HCT116 (cell line): ENCODE measurements around the gene TMEM252. TPM values are rescaled to one million over a fixed set of nuclear protein-coding genes. Genes with fewer than 3 reads are reported as not detected.

ENCODE experiments used
- ATAC-seq: fragments of 200-7000 bp; cut with Tn5 transposase; 2 replicates; pipeline ENCODE4 v1.9.1; 2020; ENCODE audit warnings: mild to moderate bottlenecking, moderate library complexity
- BruUV-seq: library from RNA; stranded (reverse); fragments of 400-500 nt; replicated peaks from 2 replicates; lab custom pipeline; 2021; lab: Mats Ljungman, UMichigan
- CTCF ChIA-PET: fragments of 300-600 bp; sonication (Branson Sonifier 250); formaldehyde crosslinking; loops from one replicate; lab custom pipeline; 2021; ENCODE audit warnings: antibody characterized with exemption; lab: Charles Lee
- POLR2A ChIA-PET: fragments of 300-600, 350-600 bp; sonication (Branson Sonifier 250); formaldehyde crosslinking; loops from one replicate; lab custom pipeline; 2021; ENCODE audit warnings: antibody characterized with exemption; lab: Charles Lee
- RAD21 ChIA-PET, 2 experiments: fragments of 300-600 bp; sonication (Branson Sonifier 250); formaldehyde crosslinking; loops; one replicate each; lab custom pipeline; 2023; ENCODE audit warnings: low total read pairs in 2 of 2; ENCODE audit not compliant: uncharacterized antibody in 2 of 2, unreplicated experiment in 2 of 2, low non-redundant PET in 1 of 2; lab: Charles Lee
- DNase-seq: peaks from one replicate; pipeline ENCODE4 v3.0.0-alpha.2; 2010; ENCODE audit warnings: low read depth, low spot score
- H2AFZ ChIP-seq: fragments of 200-600 bp; shearing (Covaris generic), sonication (generic); 2 replicates; pipeline ENCODE4 v1.6.1; 2017; ENCODE audit warnings: low read depth, mixed run types, mixed read lengths, antibody characterized with exemption, low read length; ENCODE audit not compliant: poor library complexity, severe bottlenecking
- H3K27ac ChIP-seq: 2 replicates; pipeline ENCODE4 v1.5.1; 2012; ENCODE audit warnings: low read depth, low read length
- H3K27me3 ChIP-seq: fragments of 200-600 bp; sonication (generic); 2 replicates; pipeline ENCODE4 v1.6.1; 2016; ENCODE audit warnings: mixed run types, low read length, mixed read lengths; ENCODE audit not compliant: insufficient read depth
- H3K36me3 ChIP-seq, 2 experiments: fragments of 200-500 bp in 1 of 2; fragments of 200-600 bp in 1 of 2; sonication (Bioruptor generic) in 1 of 2; sonication (generic) in 1 of 2; 2 replicates each; pipeline versions ENCODE4 v1.5.1 to v1.6.1; 2014 to 2016; ENCODE audit warnings: low read length in 2 of 2, inconsistent platforms in 1 of 2, mixed read lengths in 1 of 2, mixed run types in 1 of 2; ENCODE audit not compliant: insufficient read depth in 2 of 2, control insufficient read depth in 1 of 2
- H3K4me1 ChIP-seq, 2 experiments: fragments of 200-600 bp in 1 of 2; sonication (generic) in 1 of 2; 2 replicates each; pipeline versions ENCODE4 v1.5.1 to v1.6.1; 2012 to 2017; ENCODE audit warnings: low read length in 2 of 2, inconsistent platforms in 1 of 2, mild to moderate bottlenecking in 1 of 2, mixed read lengths in 1 of 2, mixed run types in 1 of 2, moderate library complexity in 1 of 2; ENCODE audit not compliant: insufficient read depth in 2 of 2, control insufficient read depth in 1 of 2
- H3K4me2 ChIP-seq: fragments of 200-600 bp; sonication (generic); 2 replicates; pipeline ENCODE4 v1.6.1; 2017; ENCODE audit warnings: mixed run types, low read length, mixed read lengths
- H3K4me3 ChIP-seq, 2 experiments: fragments of 200-600 bp in 1 of 2; sonication (generic) in 1 of 2; replicated peaks in 1 of 2; 2 replicates each; pipeline ENCODE4 v1.5.1; 2011 to 2016; ENCODE audit warnings: low read length in 2 of 2, control low read depth in 1 of 2, low read depth in 1 of 2, mild to moderate bottlenecking in 1 of 2, mixed read lengths in 1 of 2, mixed run types in 1 of 2
- H3K79me2 ChIP-seq: fragments of 200-600 bp; sonication (generic); 2 replicates; pipeline ENCODE4 v1.6.1; 2017; ENCODE audit warnings: mild to moderate bottlenecking, mixed run types, low read length, moderate library complexity, mixed read lengths; ENCODE audit not compliant: insufficient read depth
- H3K9ac ChIP-seq: fragments of 200-600 bp; sonication (generic); 2 replicates; pipeline ENCODE4 v1.6.1; 2016; ENCODE audit warnings: low read length, mixed read lengths
- H3K9me2 ChIP-seq: fragments of 200-600 bp; sonication (generic), shearing (Covaris generic); 2 replicates; pipeline ENCODE4 v1.6.1; 2017; ENCODE audit warnings: mixed run types, mild to moderate bottlenecking, moderate library complexity; ENCODE audit not compliant: insufficient read depth
- H3K9me3 ChIP-seq, 2 experiments: fragments of 200-500 bp in 1 of 2; fragments of 200-600 bp in 1 of 2; sonication (Bioruptor generic) in 1 of 2; sonication (generic) in 1 of 2; 2 replicates each; pipeline ENCODE4 v1.6.1; 2014 to 2017; ENCODE audit warnings: low read length in 2 of 2, mixed read lengths in 2 of 2, inconsistent platforms in 1 of 2, low read depth in 1 of 2, mild to moderate bottlenecking in 1 of 2, mixed run types in 1 of 2, moderate library complexity in 1 of 2; ENCODE audit not compliant: control insufficient read depth in 1 of 2, insufficient read depth in 1 of 2
- H4K20me1 ChIP-seq: fragments of 200-600 bp; sonication (generic), shearing (Covaris generic); 2 replicates; pipeline ENCODE4 v1.6.1; 2017; ENCODE audit warnings: mixed run types, mild to moderate bottlenecking, moderate library complexity; ENCODE audit not compliant: insufficient read depth
- ATF3 ChIP-seq: IDR thresholded peaks from 2 replicates; pipeline ENCODE4 v1.6.1; 2012
- CTCF ChIP-seq, 3 experiments: fragments of 200-600 bp in 1 of 3; sonication (generic) in 1 of 3; IDR thresholded peaks in 2 of 3; conservative IDR thresholded peaks in 1 of 3; 2 replicates each; pipeline ENCODE4 v1.5.1; 2012 to 2017; ENCODE audit warnings: low read depth in 2 of 3, low read length in 2 of 3, antibody characterized with exemption in 1 of 3, borderline replicate concordance in 1 of 3, control low read depth in 1 of 3, mild to moderate bottlenecking in 1 of 3, mixed read lengths in 1 of 3, mixed run types in 1 of 3, moderate library complexity in 1 of 3; ENCODE audit not compliant: insufficient read depth in 1 of 3
- ELF1 ChIP-seq: IDR thresholded peaks from 2 replicates; pipeline ENCODE4 v1.6.1; 2012; ENCODE audit warnings: low read depth, borderline replicate concordance
- FOSL1 ChIP-seq: IDR thresholded peaks from 2 replicates; pipeline ENCODE4 v1.6.1; 2012; ENCODE audit warnings: low read depth
- RAD21 ChIP-seq: IDR thresholded peaks from 2 replicates; pipeline ENCODE4 v1.6.1; 2012; ENCODE audit warnings: low read depth, mild to moderate bottlenecking
- REST ChIP-seq: IDR thresholded peaks from 2 replicates; pipeline ENCODE4 v1.6.1; 2012; ENCODE audit warnings: low read depth
- SIN3A ChIP-seq: IDR thresholded peaks from 2 replicates; pipeline ENCODE4 v1.6.1; 2012; ENCODE audit warnings: low read depth
- SRF ChIP-seq: IDR thresholded peaks from 2 replicates; pipeline ENCODE4 v1.6.1; 2012; ENCODE audit warnings: low read depth
- YY1 ChIP-seq: IDR thresholded peaks from 2 replicates; pipeline ENCODE4 v1.6.1; 2011; ENCODE audit warnings: low read length, low read depth, moderate library complexity, mild to moderate bottlenecking; ENCODE audit not compliant: insufficient replicate concordance; ENCODE audit errors: extremely low read depth
- ZFX ChIP-seq: fragments of 450-650 bp; IDR thresholded peaks from 2 replicates; pipeline ENCODE4 v1.6.1; 2017
- intact Hi-C: fragments of 100-400 bp; cut with micrococcal nuclease; formaldehyde crosslinking; loops from 2 replicates; pipeline ENCODE4 v1.10.0; 2022
- total RNA-seq: library from RNA; stranded (reverse); gene quantifications from one replicate; pipeline ENCODE4 v1.2.1, GENCODE V29; 2021; ENCODE audit not compliant: unreplicated experiment

Gene TMEM252
- total RNA-seq, 1 experiment from 2014 or later, result not detected

DNA sequence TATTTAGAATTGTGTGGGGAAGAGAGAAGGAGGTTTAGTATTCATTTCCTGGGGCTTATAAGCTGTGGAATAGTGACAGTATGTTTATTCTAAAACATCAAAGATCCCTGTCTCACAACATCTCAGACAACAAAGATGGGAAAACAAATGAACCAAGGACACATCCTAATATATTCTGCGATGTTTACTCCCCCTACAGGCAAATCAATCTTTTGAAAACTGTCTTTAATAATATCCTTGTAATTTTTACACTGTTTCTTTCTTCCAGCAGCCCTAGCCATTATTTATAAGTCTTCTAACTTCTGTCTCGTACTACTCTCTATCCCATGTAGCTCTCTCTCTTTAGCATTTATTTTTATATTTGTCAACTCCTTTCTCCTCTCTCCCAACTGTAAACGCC, 33.5 kb upstream of the TMEM252 start:
- H3K9me2 ChIP-seq, result no peaks in the 10 kb centered on the region
- no peaks in the 10 kb centered on the region for H3K9me3 ChIP-seq
- H3K27me3 ChIP-seq, result peaks cover 22% of the 10 kb centered on the region
- no peaks in the 10 kb centered on the region for H3K79me2 ChIP-seq
- ChIA-PET RAD21 (no interaction called here), CTCF (interaction anchor here (0.9 to 1.3 kb wide), 2 partner anchors 10 to 424 kb away, joined by 3 read pairs; no protein-coding TSS in a partner anchor), POLR2A (no interaction called here)
- H3K36me3 ChIP-seq, result no peaks in the 10 kb centered on the region
- no peak for ATAC-seq
- H3K4me2 ChIP-seq, result no peak overlapping the region
- no peaks in the 10 kb centered on the region for H3K4me1 ChIP-seq
- DNase-seq, result no peak
- no peak overlapping the region for H3K4me3 ChIP-seq
- H2AFZ ChIP-seq, result no peak overlapping the region
- TF ChIP-seq ELF1 (no peak), CTCF (IDR thresholded peaks at IDR 0.05 in 2 of 3, conservative IDR thresholded peaks at IDR 0.05 in 1 of 3; ENCODE audit: borderline replicate concordance in 1 of 3, insufficient read depth in 1 of 3, low read depth in 2 of 3, low read length in 2 of 3) (peak in 2 of 3 experiments; percentile 22 to 36; a peak in 2 of 6 replicates), RAD21 (peak; percentile 17; the same call in 1 of the 2 replicates)
- H4K20me1 ChIP-seq, result no peaks in the 10 kb centered on the region
- no TSS peak for BruUV-seq
- H3K27ac ChIP-seq, result no peak overlapping the region
- intact Hi-C loops, result no loop called here
- H3K9ac ChIP-seq, result no peak overlapping the region

DNA sequence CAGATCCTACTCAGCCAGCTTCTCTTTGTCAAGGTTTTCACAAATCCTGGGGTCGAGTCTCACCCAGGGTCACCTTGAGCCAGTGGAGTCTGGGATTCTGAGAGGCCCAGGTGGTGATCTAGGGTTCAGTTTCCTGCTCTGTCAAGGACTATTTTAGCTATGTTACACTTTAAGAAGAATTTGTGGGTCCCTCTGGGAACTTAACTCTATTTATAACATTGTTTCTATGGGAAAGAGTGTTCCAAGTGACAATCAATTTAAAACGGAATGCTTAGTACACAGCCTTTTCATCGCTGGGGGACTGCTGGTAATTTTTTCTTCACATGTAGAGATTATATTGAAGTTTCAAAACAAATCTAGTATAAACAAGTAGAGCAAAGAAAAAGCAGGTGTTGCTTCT, 26.9 kb upstream of the TMEM252 start:
- no peak overlapping the region for H3K27ac ChIP-seq
- intact Hi-C loops, result loop anchor here (10.0 kb wide), 1 partner anchor 223 kb away; no protein-coding TSS in a partner anchor
- H4K20me1 ChIP-seq, result no peaks in the 10 kb centered on the region
- H3K9me2 ChIP-seq, result no peaks in the 10 kb centered on the region
- POLR2A ChIA-PET, result no interaction called here
- CTCF ChIA-PET, result interaction anchor here (1.0 to 1.8 kb wide), 12 partner anchors 8 to 467 kb away, joined by 3 to 10 read pairs (median 5); no protein-coding TSS in a partner anchor
- no peak for TF ChIP-seq ATF3
- TF ChIP-seq YY1, result no peak
- TF ChIP-seq REST, result no peak
- TF ChIP-seq SIN3A, result no peak
- no peak for TF ChIP-seq SRF
- TF ChIP-seq FOSL1, result no peak
- TF ChIP-seq ZFX, result no peak
- peaks cover 11% of the 10 kb centered on the region for H3K27me3 ChIP-seq
- no peaks in the 10 kb centered on the region for H3K4me1 ChIP-seq
- DNase-seq, result no peak
- no peaks in the 10 kb centered on the region for H3K79me2 ChIP-seq
- no TSS peak for BruUV-seq
- H3K4me3 ChIP-seq, result no peak overlapping the region
- H3K4me2 ChIP-seq, result no peak overlapping the region
- no peaks in the 10 kb centered on the region for H3K9me3 ChIP-seq
- RAD21 ChIA-PET, result no interaction called here
- no peak overlapping the region for H2AFZ ChIP-seq
- no peaks in the 10 kb centered on the region for H3K36me3 ChIP-seq
- no peak overlapping the region for H3K9ac ChIP-seq
- ATAC-seq, result no peak
